ENCODE measurements around the gene VGF.
A peak's percentile ranks its signal among the peaks of the same experiment; 100 is the strongest.

The VGF gene

DNA sequence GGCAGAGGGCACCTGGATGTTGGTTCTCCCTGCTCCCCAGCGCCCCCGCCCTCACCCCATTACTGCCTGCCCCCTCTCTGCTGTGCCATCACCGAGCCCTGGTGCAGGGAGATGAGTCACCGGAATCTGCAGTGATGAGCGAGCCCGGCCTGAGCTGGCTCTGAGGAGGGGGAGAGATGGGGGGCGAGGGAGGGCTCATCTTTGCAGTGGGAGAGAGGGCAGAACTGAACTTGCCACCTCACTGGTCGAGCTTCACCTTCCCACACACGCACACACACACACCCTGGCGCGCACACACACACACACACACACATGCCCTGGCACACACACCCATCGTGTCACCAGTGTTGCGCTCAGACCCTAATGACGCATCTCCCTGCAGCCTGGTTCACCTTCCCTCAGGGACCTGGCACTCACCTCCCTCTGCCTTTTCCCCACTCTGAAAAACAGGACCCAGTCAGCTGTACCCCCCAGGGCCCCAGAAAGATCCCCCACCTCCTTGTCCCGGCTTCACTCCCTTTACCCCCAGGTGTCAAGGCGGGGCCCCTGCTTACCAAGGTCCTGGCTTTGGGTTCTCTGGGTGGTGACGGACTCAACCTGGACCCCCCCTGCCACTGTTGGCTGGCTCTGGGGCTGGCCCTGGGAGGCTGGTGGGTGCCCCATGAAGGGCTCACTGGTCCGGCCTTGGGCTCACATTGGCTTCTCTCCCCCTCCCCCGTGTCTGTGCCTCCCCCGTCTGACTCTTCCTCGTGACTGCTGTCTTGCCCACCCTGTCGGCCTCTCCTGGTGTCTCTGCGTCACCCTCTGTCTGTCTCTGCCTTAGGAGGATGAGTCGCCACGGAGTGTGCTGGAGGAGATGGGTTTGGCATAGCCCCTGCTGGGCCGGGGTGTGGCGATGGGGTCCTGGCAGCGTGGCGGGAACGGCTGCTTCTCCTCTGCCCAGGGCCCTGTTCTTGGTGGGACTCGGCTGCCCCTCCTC, 5.4 kb downstream of the VGF start:
- Histone ChIP-seq H2BK12ac (ENCODE audit: low read length) (peak overlapping the region; percentile 44), H3K4me1 (ENCODE audit: control insufficient read depth in 1 of 2, insufficient read depth in 2 of 2, low read length in 2 of 2) (peaks cover 54 to 72% of the 10 kb centered on the region in 2 experiments), H3K79me2 (ENCODE audit: control insufficient read depth, insufficient read depth, low read length, poor library complexity) (peaks cover 3% of the 10 kb centered on the region), H3K4ac (ENCODE audit: low read depth, low read length) (no peak overlapping the region), H4K12ac (ENCODE audit: low read depth, low read length) (peak overlapping the region; percentile 14), H3K27me3 (ENCODE audit: insufficient read depth, low read length) (no peaks in the 10 kb centered on the region), H3K36me3 (ENCODE audit: control insufficient read depth in 1 of 2, insufficient read depth in 2 of 2, low read length in 2 of 2) (peaks cover 15 to 19% of the 10 kb centered on the region in 2 experiments), H4K8ac (ENCODE audit: low read depth, low read length) (no peak overlapping the region), H4K91ac (ENCODE audit: low read depth, low read length) (peak overlapping the region; percentile 33), H2AFZ (ENCODE audit: insufficient read depth, low read length, poor library complexity) (no peak overlapping the region), H3K4me3 (ENCODE audit: low read depth, low read length) (no peak overlapping the region), H3K9me3 (ENCODE audit: insufficient read depth, low read depth, low read length) (no peaks in the 10 kb centered on the region), H3K14ac (ENCODE audit: low read length) (peak overlapping the region; percentile 47), H3K18ac (ENCODE audit: low read length) (peak overlapping the region; percentile 47), H3K79me1 (ENCODE audit: low read length) (peaks cover 22% of the 10 kb centered on the region), H2BK120ac (ENCODE audit: insufficient read depth, low read length, poor library complexity) (peak overlapping the region; percentile 35), H2AK5ac (ENCODE audit: low read length) (peak overlapping the region; percentile 6), H3K4me2 (ENCODE audit: low read length) (no peak overlapping the region), H3K9ac (ENCODE audit: low read length) (no peak overlapping the region), H3K27ac (ENCODE audit: low read depth, low read length) (no peak overlapping the region), H3K23ac (ENCODE audit: low read length) (no peak overlapping the region), H2BK5ac (ENCODE audit: low read depth, low read length, poor library complexity) (no peak overlapping the region)
- WGBS (ENCODE audit: extremely low coverage, insufficient coverage, insufficient read length), result no CpG with 5 or more reads among the region's 31 CpGs
- no peak for DNase-seq

DNA sequence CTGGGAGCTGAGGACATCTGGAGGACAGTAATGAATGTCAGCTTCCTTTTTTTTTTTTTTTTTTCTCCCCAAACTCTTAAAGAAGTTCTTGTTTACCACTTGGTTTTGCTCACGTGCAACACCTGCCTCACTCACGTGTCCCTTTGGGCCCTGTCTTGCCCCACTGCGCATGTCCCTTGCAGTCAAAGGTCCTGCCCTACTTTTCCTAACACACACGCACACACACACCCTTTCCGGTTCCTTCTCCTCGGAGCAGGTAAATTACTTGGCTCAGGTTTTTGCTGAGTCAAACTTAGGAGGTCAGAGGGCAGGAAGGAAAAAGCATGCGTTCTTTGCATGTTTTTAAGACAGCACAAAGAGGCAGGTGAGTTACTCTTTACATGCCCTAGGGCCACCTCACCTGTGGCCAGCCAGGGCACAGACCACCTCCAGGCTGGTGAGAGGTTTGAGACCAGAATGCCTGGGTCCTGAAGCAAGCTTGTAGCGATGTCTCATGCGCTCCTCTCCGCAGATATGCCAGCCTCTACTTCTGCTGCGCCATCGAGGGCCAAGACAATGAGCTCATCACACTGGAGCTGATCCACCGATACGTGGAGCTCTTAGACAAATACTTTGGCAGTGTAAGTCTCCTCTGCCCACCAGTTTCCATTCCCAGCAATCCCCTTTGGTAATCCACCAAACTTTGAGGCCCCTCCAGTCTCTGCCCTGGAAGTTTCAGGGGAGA, 8.3 kb downstream of the VGF start:
- peaks cover 33 to 47% of the 10 kb centered on the region in 2 experiments for H3K4me1 ChIP-seq (ENCODE audit: control insufficient read depth in 1 of 2, insufficient read depth in 2 of 2, low read length in 2 of 2)
- H3K79me2 ChIP-seq (ENCODE audit: control insufficient read depth, insufficient read depth, low read length, poor library complexity), result peaks cover 8% of the 10 kb centered on the region
- H2AK5ac ChIP-seq (ENCODE audit: low read length), result no peak overlapping the region
- no peaks in the 10 kb centered on the region for H3K27me3 ChIP-seq (ENCODE audit: insufficient read depth, low read length)
- H3K9me3 ChIP-seq (ENCODE audit: insufficient read depth, low read depth, low read length), result no peaks in the 10 kb centered on the region
- no peak overlapping the region for H3K23ac ChIP-seq (ENCODE audit: low read length)
- peak overlapping the region; percentile 13 for H3K4me2 ChIP-seq (ENCODE audit: low read length)
- H3K18ac ChIP-seq (ENCODE audit: low read length), result no peak overlapping the region
- H2BK12ac ChIP-seq (ENCODE audit: low read length), result peak overlapping the region; percentile 15
- H3K9ac ChIP-seq (ENCODE audit: low read length), result no peak overlapping the region
- no peak overlapping the region for H4K12ac ChIP-seq (ENCODE audit: low read depth, low read length)
- no peak overlapping the region for H2AFZ ChIP-seq (ENCODE audit: insufficient read depth, low read length, poor library complexity)
- H2BK120ac ChIP-seq (ENCODE audit: insufficient read depth, low read length, poor library complexity), result peak overlapping the region; percentile 16
- H2BK5ac ChIP-seq (ENCODE audit: low read depth, low read length, poor library complexity), result peak overlapping the region; percentile 29
- H3K79me1 ChIP-seq (ENCODE audit: low read length), result peaks cover 21% of the 10 kb centered on the region
- peak overlapping the region; percentile 58 for H4K91ac ChIP-seq (ENCODE audit: low read depth, low read length)
- H3K4me3 ChIP-seq (ENCODE audit: low read depth, low read length), result no peak overlapping the region
- H3K4ac ChIP-seq (ENCODE audit: low read depth, low read length), result no peak overlapping the region
- no CpG with 5 or more reads among the region's 14 CpGs for WGBS (ENCODE audit: extremely low coverage, insufficient coverage, insufficient read length)
- H4K8ac ChIP-seq (ENCODE audit: low read depth, low read length), result no peak overlapping the region
- H3K14ac ChIP-seq (ENCODE audit: low read length), result peak overlapping the region; percentile 3
- peaks cover 15 to 19% of the 10 kb centered on the region in 2 experiments for H3K36me3 ChIP-seq (ENCODE audit: control insufficient read depth in 1 of 2, insufficient read depth in 2 of 2, low read length in 2 of 2)
- DNase-seq, result peak; percentile 90 to 93
- H3K27ac ChIP-seq (ENCODE audit: low read depth, low read length), result peak overlapping the region; percentile 34

DNA sequence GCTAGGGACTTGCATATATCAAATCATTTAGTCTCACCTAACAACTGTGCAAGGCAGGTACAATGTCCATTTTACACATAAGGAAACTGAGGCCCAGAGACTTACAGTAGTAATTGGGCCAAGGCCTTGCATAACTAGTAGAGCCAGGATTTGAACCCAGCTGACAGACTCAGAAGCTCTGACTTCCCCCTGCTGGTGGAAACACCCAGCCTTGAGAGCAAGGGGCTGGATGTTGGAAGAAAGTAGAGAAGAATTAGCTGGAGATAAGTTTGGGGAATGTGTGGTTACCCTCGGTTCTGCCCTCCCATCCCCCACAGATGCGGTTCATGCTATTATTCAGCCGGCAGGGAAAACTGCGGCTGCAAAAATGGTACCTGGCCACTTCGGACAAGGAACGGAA, 9.1 kb downstream of the VGF start:
- no CpG with 5 or more reads among the region's 6 CpGs for whole genome bisulfite sequencing (ENCODE audit: extremely low coverage, insufficient coverage, insufficient read length)
- no peak overlapping the region for H3K9ac ChIP-seq (ENCODE audit: low read length)
- no peak overlapping the region for H3K14ac ChIP-seq (ENCODE audit: low read length)
- H3K4ac ChIP-seq (ENCODE audit: low read depth, low read length), result no peak overlapping the region
- peak overlapping the region; percentile 34 for H3K27ac ChIP-seq (ENCODE audit: low read depth, low read length)
- H3K27me3 ChIP-seq (ENCODE audit: insufficient read depth, low read length), result no peaks in the 10 kb centered on the region
- peaks cover 29 to 40% of the 10 kb centered on the region in 2 experiments for H3K4me1 ChIP-seq (ENCODE audit: control insufficient read depth in 1 of 2, insufficient read depth in 2 of 2, low read length in 2 of 2)
- H2AFZ ChIP-seq (ENCODE audit: insufficient read depth, low read length, poor library complexity), result no peak overlapping the region
- no peak overlapping the region for H3K4me3 ChIP-seq (ENCODE audit: low read depth, low read length)
- H2BK12ac ChIP-seq (ENCODE audit: low read length), result peak overlapping the region; percentile 60
- no peak for DNase-seq
- peak overlapping the region; percentile 58 for H4K91ac ChIP-seq (ENCODE audit: low read depth, low read length)
- no peaks in the 10 kb centered on the region for H3K9me3 ChIP-seq (ENCODE audit: insufficient read depth, low read depth, low read length)
- no peak overlapping the region for H2AK5ac ChIP-seq (ENCODE audit: low read length)
- no peak overlapping the region for H3K4me2 ChIP-seq (ENCODE audit: low read length)
- H2BK5ac ChIP-seq (ENCODE audit: low read depth, low read length, poor library complexity), result peak overlapping the region; percentile 60
- no peak overlapping the region for H4K8ac ChIP-seq (ENCODE audit: low read depth, low read length)
- peaks cover 8% of the 10 kb centered on the region for H3K79me2 ChIP-seq (ENCODE audit: control insufficient read depth, insufficient read depth, low read length, poor library complexity)
- peaks cover 21% of the 10 kb centered on the region for H3K79me1 ChIP-seq (ENCODE audit: low read length)
- no peak overlapping the region for H4K12ac ChIP-seq (ENCODE audit: low read depth, low read length)
- peak overlapping the region; percentile 38 for H3K23ac ChIP-seq (ENCODE audit: low read length)
- H2BK120ac ChIP-seq (ENCODE audit: insufficient read depth, low read length, poor library complexity), result no peak overlapping the region
- peaks cover 15 to 19% of the 10 kb centered on the region in 2 experiments for H3K36me3 ChIP-seq (ENCODE audit: control insufficient read depth in 1 of 2, insufficient read depth in 2 of 2, low read length in 2 of 2)
- H3K18ac ChIP-seq (ENCODE audit: low read length), result peak overlapping the region; percentile 37

DNA sequence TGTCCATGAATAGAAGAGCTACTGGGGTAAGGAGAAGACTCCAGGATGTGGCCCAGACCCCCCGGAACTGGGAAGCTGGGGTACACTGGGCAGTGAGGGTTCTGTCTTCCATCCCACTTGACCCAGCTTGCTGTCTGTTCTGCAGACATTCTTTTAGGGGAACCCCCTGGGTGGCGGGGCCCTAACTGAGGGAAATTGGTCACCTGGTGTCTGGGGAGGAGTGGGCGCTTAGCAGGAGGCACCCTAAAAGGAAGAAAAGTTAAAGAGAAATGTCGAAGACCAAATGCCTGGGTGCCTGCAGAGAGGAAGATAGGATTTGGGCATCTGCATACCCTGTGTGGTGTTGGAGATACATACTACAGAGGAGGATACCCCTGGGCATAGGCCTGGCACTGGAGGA, 10.1 kb downstream of the VGF start:
- H3K18ac ChIP-seq (ENCODE audit: low read length), result peak overlapping the region; percentile 97
- peak overlapping the region; percentile 96 for H4K91ac ChIP-seq (ENCODE audit: low read depth, low read length)
- peak overlapping the region; percentile 94 for H2BK5ac ChIP-seq (ENCODE audit: low read depth, low read length, poor library complexity)
- WGBS (ENCODE audit: extremely low coverage, insufficient coverage, insufficient read length), result no CpG with 5 or more reads among the region's 4 CpGs
- peak overlapping the region; percentile 96 for H4K8ac ChIP-seq (ENCODE audit: low read depth, low read length)
- H3K4me1 ChIP-seq (ENCODE audit: control insufficient read depth in 1 of 2, insufficient read depth in 2 of 2, low read length in 2 of 2), result peaks cover 27 to 34% of the 10 kb centered on the region in 2 experiments
- no peak overlapping the region for H3K4me3 ChIP-seq (ENCODE audit: low read depth, low read length)
- no peak overlapping the region for H3K23ac ChIP-seq (ENCODE audit: low read length)
- H3K27me3 ChIP-seq (ENCODE audit: insufficient read depth, low read length), result no peaks in the 10 kb centered on the region
- H4K12ac ChIP-seq (ENCODE audit: low read depth, low read length), result peak overlapping the region; percentile 83
- peak overlapping the region; percentile 50 for H2AFZ ChIP-seq (ENCODE audit: insufficient read depth, low read length, poor library complexity)
- H3K79me1 ChIP-seq (ENCODE audit: low read length), result peaks cover 19% of the 10 kb centered on the region
- no peak for DNase-seq
- peak overlapping the region; percentile 46 for H2BK12ac ChIP-seq (ENCODE audit: low read length)
- H3K4me2 ChIP-seq (ENCODE audit: low read length), result peak overlapping the region; percentile 81
- peaks cover 14 to 18% of the 10 kb centered on the region in 2 experiments for H3K36me3 ChIP-seq (ENCODE audit: control insufficient read depth in 1 of 2, insufficient read depth in 2 of 2, low read length in 2 of 2)
- H3K9ac ChIP-seq (ENCODE audit: low read length), result peak overlapping the region; percentile 93
- peak overlapping the region; percentile 93 for H3K4ac ChIP-seq (ENCODE audit: low read depth, low read length)
- peak overlapping the region; percentile 89 for H2BK120ac ChIP-seq (ENCODE audit: insufficient read depth, low read length, poor library complexity)
- H2AK5ac ChIP-seq (ENCODE audit: low read length), result peak overlapping the region; percentile 49
- H3K9me3 ChIP-seq (ENCODE audit: insufficient read depth, low read depth, low read length), result no peaks in the 10 kb centered on the region
- peak overlapping the region; percentile 86 for H3K14ac ChIP-seq (ENCODE audit: low read length)
- H3K79me2 ChIP-seq (ENCODE audit: control insufficient read depth, insufficient read depth, low read length, poor library complexity), result peaks cover 8% of the 10 kb centered on the region
- peak overlapping the region; percentile 64 for H3K27ac ChIP-seq (ENCODE audit: low read depth, low read length)

Data from trophoblast cell (in vitro differentiated cells and primary cell).